ENCODE data around the gene KLHL30. TPM values are rescaled to one million over a fixed set of nuclear protein-coding genes. Genes with fewer than 3 reads are reported as not detected.
A peak's percentile ranks its signal among the peaks of the same experiment; 100 is the strongest.

Gene KLHL30
- polyA plus RNA-seq, 2 donors = 0.21 to 0.24 TPM

- H3K36me3 ChIP-seq (ENCODE audit: control insufficient read depth in 2 of 2, insufficient read depth in 2 of 2, low read length in 1 of 2) = no peaks in the 10 kb centered on the region
- no peak overlapping the region for H3K4me3 ChIP-seq (ENCODE audit: low read depth in 1 of 2, low read length in 2 of 2)
- no peaks in the 10 kb centered on the region for H3K9me3 ChIP-seq (ENCODE audit: control insufficient read depth in 2 of 2, insufficient read depth in 1 of 2, low read depth in 1 of 2, low read length in 1 of 2)
- H3K27ac ChIP-seq (ENCODE audit: low read depth in 2 of 2, low read length in 1 of 2) = peak overlapping the region in 1 of 2 donors; percentile 18
- H3K4me1 ChIP-seq (ENCODE audit: control insufficient read depth in 2 of 2, insufficient read depth in 2 of 2, low read length in 1 of 2) = peaks cover 0 to 3% of the 10 kb centered on the region in 2 donors
- H3K27me3 ChIP-seq (ENCODE audit: control insufficient read depth in 1 of 2, insufficient read depth in 2 of 2, low read length in 2 of 2) = no peaks in the 10 kb centered on the region
- 77 to 80% methylated on average over 18 of the region's 18 CpGs for WGBS, 2 donors
Measured at GRCh38 chr2:238155761-238156694, 17.6 kb downstream of the KLHL30 start.

GRCh38 chr2:238157506-238158017 is 19.1 kb downstream of the KLHL30 start:
- Histone ChIP-seq H3K4me1 (ENCODE audit: control insufficient read depth in 2 of 2, insufficient read depth in 2 of 2, low read length in 1 of 2) (peaks cover 0 to 3% of the 10 kb centered on the region in 2 donors), H3K4me3 (ENCODE audit: low read depth in 1 of 2, low read length in 2 of 2) (no peak overlapping the region), H3K27ac (ENCODE audit: low read depth in 2 of 2, low read length in 1 of 2) (no peak overlapping the region), H3K27me3 (ENCODE audit: control insufficient read depth in 1 of 2, insufficient read depth in 2 of 2, low read length in 2 of 2) (no peaks in the 10 kb centered on the region), H3K9me3 (ENCODE audit: control insufficient read depth in 2 of 2, insufficient read depth in 1 of 2, low read depth in 1 of 2, low read length in 1 of 2) (no peaks in the 10 kb centered on the region), H3K36me3 (ENCODE audit: control insufficient read depth in 2 of 2, insufficient read depth in 2 of 2, low read length in 1 of 2) (no peaks in the 10 kb centered on the region)
- WGBS, 2 donors = 72% methylated on average over 14 of the region's 14 CpGs

- Histone ChIP-seq H3K27ac (ENCODE audit: low read depth in 2 of 2, low read length in 1 of 2) (no peak overlapping the region), H3K4me3 (ENCODE audit: low read depth in 1 of 2, low read length in 2 of 2) (no peak overlapping the region)
- WGBS, 2 donors = 61 to 63% methylated on average over 21 of the region's 21 CpGs
Measured at GRCh38 chr2:238158018-238158508, 19.6 kb downstream of the KLHL30 start.

GRCh38 chr2:238158509-238159070 is 20.1 kb downstream of the KLHL30 start, which contains the start of gene ERFE:
Gene ERFE, plus strand, starts transcription at chr2:238158970. Its CDS starts 38 bp downstream, at chr2:238159008.
- H3K27me3 ChIP-seq (ENCODE audit: control insufficient read depth in 1 of 2, insufficient read depth in 2 of 2, low read length in 2 of 2) = no peaks in the 10 kb centered on the region
- H3K27ac ChIP-seq (ENCODE audit: low read depth in 2 of 2, low read length in 1 of 2) = no peak within 1 kb of the TSS

More at GRCh38 chr2:238158018-238158508, 19.6 kb downstream of the KLHL30 start:
- H3K36me3 ChIP-seq (ENCODE audit: control insufficient read depth in 2 of 2, insufficient read depth in 2 of 2, low read length in 1 of 2) = no peaks in the 10 kb centered on the region
- H3K27me3 ChIP-seq (ENCODE audit: control insufficient read depth in 1 of 2, insufficient read depth in 2 of 2, low read length in 2 of 2) = no peaks in the 10 kb centered on the region
- H3K9me3 ChIP-seq (ENCODE audit: control insufficient read depth in 2 of 2, insufficient read depth in 1 of 2, low read depth in 1 of 2, low read length in 1 of 2) = no peaks in the 10 kb centered on the region
- H3K4me1 ChIP-seq (ENCODE audit: control insufficient read depth in 2 of 2, insufficient read depth in 2 of 2, low read length in 1 of 2) = peaks cover 0 to 3% of the 10 kb centered on the region in 2 donors

GRCh38 chr2:238159071-238159539 is 20.6 kb downstream of the KLHL30 start:
- Histone ChIP-seq H3K36me3 (ENCODE audit: control insufficient read depth in 2 of 2, insufficient read depth in 2 of 2, low read length in 1 of 2) (no peaks in the 10 kb centered on the region), H3K4me3 (ENCODE audit: low read depth in 1 of 2, low read length in 2 of 2) (peak overlapping the region; percentile 9 to 49), H3K4me1 (ENCODE audit: control insufficient read depth in 2 of 2, insufficient read depth in 2 of 2, low read length in 1 of 2) (peaks cover 6 to 7% of the 10 kb centered on the region in 2 donors), H3K27me3 (ENCODE audit: control insufficient read depth in 1 of 2, insufficient read depth in 2 of 2, low read length in 2 of 2) (no peaks in the 10 kb centered on the region), H3K27ac (ENCODE audit: low read depth in 2 of 2, low read length in 1 of 2) (no peak overlapping the region), H3K9me3 (ENCODE audit: control insufficient read depth in 2 of 2, insufficient read depth in 1 of 2, low read depth in 1 of 2, low read length in 1 of 2) (no peaks in the 10 kb centered on the region)
- 2 to 3% methylated on average over 42 to 52 of the region's 52 CpGs for WGBS, 2 donors

More at GRCh38 chr2:238158509-238159070, 20.1 kb downstream of the KLHL30 start, which contains the start of gene ERFE:
- Histone ChIP-seq H3K4me3 (ENCODE audit: low read depth in 1 of 2, low read length in 2 of 2) (peak within 1 kb of the TSS; percentile 9 to 49), H3K4me1 (ENCODE audit: control insufficient read depth in 2 of 2, insufficient read depth in 2 of 2, low read length in 1 of 2) (peaks cover 2 to 3% of the 10 kb centered on the region in 2 donors), H3K9me3 (ENCODE audit: control insufficient read depth in 2 of 2, insufficient read depth in 1 of 2, low read depth in 1 of 2, low read length in 1 of 2) (no peaks in the 10 kb centered on the region), H3K36me3 (ENCODE audit: control insufficient read depth in 2 of 2, insufficient read depth in 2 of 2, low read length in 1 of 2) (no peaks in the 10 kb centered on the region)
- 9 to 16% methylated on average over 17 to 56 of the region's 61 CpGs for WGBS, 2 donors

- WGBS, 2 donors = 61 to 66% methylated on average over 9 to 10 of the region's 10 CpGs
- H3K27me3 ChIP-seq (ENCODE audit: control insufficient read depth in 1 of 2, insufficient read depth in 2 of 2, low read length in 2 of 2) = no peaks in the 10 kb centered on the region
- no peaks in the 10 kb centered on the region for H3K36me3 ChIP-seq (ENCODE audit: control insufficient read depth in 2 of 2, insufficient read depth in 2 of 2, low read length in 1 of 2)
- H3K4me1 ChIP-seq (ENCODE audit: control insufficient read depth in 2 of 2, insufficient read depth in 2 of 2, low read length in 1 of 2) = peaks cover 6 to 9% of the 10 kb centered on the region in 2 donors
- no peak overlapping the region for H3K27ac ChIP-seq (ENCODE audit: low read depth in 2 of 2, low read length in 1 of 2)
- H3K4me3 ChIP-seq (ENCODE audit: low read depth in 1 of 2, low read length in 2 of 2) = no peak overlapping the region
- H3K9me3 ChIP-seq (ENCODE audit: control insufficient read depth in 2 of 2, insufficient read depth in 1 of 2, low read depth in 1 of 2, low read length in 1 of 2) = no peaks in the 10 kb centered on the region
Measured at GRCh38 chr2:238159661-238160205, 21.3 kb downstream of the KLHL30 start.

- no peaks in the 10 kb centered on the region for H3K36me3 ChIP-seq (ENCODE audit: control insufficient read depth in 2 of 2, insufficient read depth in 2 of 2, low read length in 1 of 2)
- WGBS, 2 donors = 63 to 69% methylated on average over 23 of the region's 23 CpGs
- H3K27ac ChIP-seq (ENCODE audit: low read depth in 2 of 2, low read length in 1 of 2) = no peak overlapping the region
- no peak overlapping the region for H3K4me3 ChIP-seq (ENCODE audit: low read depth in 1 of 2, low read length in 2 of 2)
- H3K9me3 ChIP-seq (ENCODE audit: control insufficient read depth in 2 of 2, insufficient read depth in 1 of 2, low read depth in 1 of 2, low read length in 1 of 2) = no peaks in the 10 kb centered on the region
- peaks cover 6 to 9% of the 10 kb centered on the region in 2 donors for H3K4me1 ChIP-seq (ENCODE audit: control insufficient read depth in 2 of 2, insufficient read depth in 2 of 2, low read length in 1 of 2)
- no peaks in the 10 kb centered on the region for H3K27me3 ChIP-seq (ENCODE audit: control insufficient read depth in 1 of 2, insufficient read depth in 2 of 2, low read length in 2 of 2)
Measured at GRCh38 chr2:238160206-238161129, 22.0 kb downstream of the KLHL30 start.

- Histone ChIP-seq H3K27me3 (ENCODE audit: control insufficient read depth in 1 of 2, insufficient read depth in 2 of 2, low read length in 2 of 2) (no peaks in the 10 kb centered on the region), H3K4me1 (ENCODE audit: control insufficient read depth in 2 of 2, insufficient read depth in 2 of 2, low read length in 1 of 2) (peaks cover 6 to 9% of the 10 kb centered on the region in 2 donors), H3K9me3 (ENCODE audit: control insufficient read depth in 2 of 2, insufficient read depth in 1 of 2, low read depth in 1 of 2, low read length in 1 of 2) (no peaks in the 10 kb centered on the region), H3K4me3 (ENCODE audit: low read depth in 1 of 2, low read length in 2 of 2) (no peak overlapping the region), H3K36me3 (ENCODE audit: control insufficient read depth in 2 of 2, insufficient read depth in 2 of 2, low read length in 1 of 2) (no peaks in the 10 kb centered on the region), H3K27ac (ENCODE audit: low read depth in 2 of 2, low read length in 1 of 2) (no peak overlapping the region)
- WGBS, 2 donors = 82 to 88% methylated on average over 21 of the region's 21 CpGs
Measured at GRCh38 chr2:238161291-238162051, 23.0 kb downstream of the KLHL30 start.
